ENCODE data around the gene RGSL1. TPM values are rescaled to one million over a fixed set of nuclear protein-coding genes. Genes with fewer than 3 reads are reported as not detected.

The RGSL1 gene
- total RNA-seq, 2 donors from 2014 or later: not detected

- Mint-ChIP-seq H3K27me3 (no peaks in the 10 kb centered on the region), H3K4me3 (no peak overlapping the region), H3K27ac (no peak overlapping the region), H3K36me3 (ENCODE audit: low read depth) (no peaks in the 10 kb centered on the region), H3K4me1 (no peaks in the 10 kb centered on the region), H3K9me3 (no peaks in the 10 kb centered on the region)
- ATAC-seq (replicated peaks): no peak
Observed at GRCh38 chr1:182600036-182600713, 150.2 kb downstream of the RGSL1 start.

GRCh38 chr1:182600745-182601415 is 150.9 kb downstream of the RGSL1 start:
- Mint-ChIP-seq H3K9me3 (no peaks in the 10 kb centered on the region), H3K27ac (no peak overlapping the region), H3K4me1 (no peaks in the 10 kb centered on the region), H3K27me3 (no peaks in the 10 kb centered on the region), H3K4me3 (no peak overlapping the region), H3K36me3 (ENCODE audit: low read depth) (no peaks in the 10 kb centered on the region)
- no peak for ATAC-seq (replicated peaks)

- Mint-ChIP-seq H3K27me3 (no peaks in the 10 kb centered on the region), H3K4me1 (no peaks in the 10 kb centered on the region), H3K4me3 (no peak overlapping the region), H3K27ac (no peak overlapping the region), H3K36me3 (ENCODE audit: low read depth) (no peaks in the 10 kb centered on the region), H3K9me3 (no peaks in the 10 kb centered on the region)
- peak; percentile 11 for ATAC-seq (replicated peaks)
Observed at GRCh38 chr1:182601416-182601786, 151.5 kb downstream of the RGSL1 start.

GRCh38 chr1:182601913-182602312 is 152.0 kb downstream of the RGSL1 start:
- Mint-ChIP-seq H3K27ac (no peak overlapping the region), H3K4me3 (no peak overlapping the region), H3K27me3 (peaks cover under 1% of the 10 kb centered on the region), H3K36me3 (ENCODE audit: low read depth) (no peaks in the 10 kb centered on the region), H3K9me3 (no peaks in the 10 kb centered on the region), H3K4me1 (peaks cover under 1% of the 10 kb centered on the region)
- no peak for ATAC-seq (replicated peaks)

- Mint-ChIP-seq H3K27ac (no peak overlapping the region), H3K4me1 (peaks cover 6% of the 10 kb centered on the region), H3K36me3 (ENCODE audit: low read depth) (no peaks in the 10 kb centered on the region), H3K9me3 (no peaks in the 10 kb centered on the region), H3K27me3 (peaks cover 5% of the 10 kb centered on the region), H3K4me3 (no peak overlapping the region)
- ATAC-seq (replicated peaks): peak; percentile 70
Observed at GRCh38 chr1:182602935-182603645, 153.1 kb downstream of the RGSL1 start.

DNA sequence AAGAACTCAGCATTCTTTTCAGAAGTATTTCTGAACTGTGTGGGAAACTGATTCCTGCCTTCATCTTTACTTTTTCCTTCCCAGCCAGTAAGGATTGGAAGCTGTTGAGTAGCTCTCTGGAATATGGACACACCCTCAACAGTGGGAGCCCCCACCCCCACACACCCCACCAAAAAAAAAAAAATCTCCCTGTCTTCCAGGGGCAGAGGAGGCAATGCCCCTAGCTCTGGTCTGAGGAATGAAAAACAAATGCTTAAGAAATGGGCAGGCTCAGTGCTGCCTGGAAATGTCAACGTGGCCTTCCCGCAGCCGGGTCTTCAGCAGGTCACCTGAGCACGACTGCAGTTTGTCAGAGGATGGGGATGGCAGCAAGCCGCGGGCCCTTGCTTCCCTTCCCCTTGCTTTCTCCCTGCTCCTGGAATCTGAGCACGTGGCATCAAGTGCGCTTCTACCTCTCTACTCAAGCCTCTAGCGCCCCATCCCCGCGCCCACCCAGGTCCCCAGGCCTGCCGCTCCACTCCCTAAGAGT is 153.8 kb downstream of the RGSL1 start:
- no peak overlapping the region for H3K4me3 Mint-ChIP-seq
- peaks cover 7% of the 10 kb centered on the region for H3K4me1 Mint-ChIP-seq

DNA sequence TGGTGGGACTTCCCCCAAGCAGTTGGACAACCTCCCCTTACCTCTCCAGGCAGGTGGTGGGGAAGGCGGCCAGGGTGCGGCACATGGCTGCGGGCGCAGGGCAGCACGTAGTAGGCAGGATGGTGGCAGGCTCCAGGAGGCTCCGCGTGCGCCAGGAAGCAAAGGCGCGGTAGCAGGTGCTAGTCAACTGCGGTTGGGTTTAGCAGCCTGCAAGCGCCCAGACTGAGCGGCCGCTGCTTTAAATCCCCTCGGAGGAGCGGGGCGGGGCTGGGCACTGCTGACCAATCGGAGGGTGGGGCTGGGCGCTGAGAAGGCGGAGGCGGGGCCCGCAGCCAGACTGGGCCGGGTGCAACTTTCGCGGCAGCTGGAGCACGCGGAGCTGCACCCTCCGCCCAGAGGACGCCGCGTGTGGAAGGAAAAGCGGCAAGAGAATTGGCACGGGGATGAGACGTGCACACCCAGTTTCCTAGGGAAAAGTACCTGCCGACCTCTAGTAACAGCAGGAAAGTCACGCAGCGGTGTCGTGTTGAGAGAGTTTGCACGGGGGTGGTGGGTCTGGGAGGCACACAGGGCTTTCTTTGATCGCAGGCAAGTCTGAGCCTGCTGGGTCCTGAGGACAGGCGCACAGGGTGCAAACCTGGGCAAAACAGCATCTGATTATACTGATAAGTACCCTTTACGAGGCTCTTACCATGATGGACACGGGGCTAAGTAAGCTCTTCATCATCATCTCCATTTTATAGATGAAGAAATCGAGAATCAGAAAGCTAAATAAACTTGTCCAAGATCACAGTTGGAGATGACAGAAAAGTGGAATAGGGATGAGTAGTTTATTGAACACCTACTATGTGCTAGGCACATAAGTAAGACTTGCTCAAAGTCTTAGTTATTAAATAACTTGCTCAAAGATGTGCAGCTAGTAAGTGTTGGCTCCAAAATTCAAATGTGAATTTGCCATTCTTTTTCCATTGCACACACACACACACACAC is 154.5 kb downstream of the RGSL1 start, which contains the start of gene RGS16:
Gene RGS16 (minus strand): TSS at position 215 of the 990 bp plus-strand sequence. CDS start 130 bp downstream, at position 85.
- no peaks in the 10 kb centered on the region for H3K36me3 Mint-ChIP-seq (ENCODE audit: low read depth)
- no peak within 1 kb of the TSS for H3K4me3 Mint-ChIP-seq
- H3K4me1 Mint-ChIP-seq: peaks cover 11% of the 10 kb centered on the region
- no peaks in the 10 kb centered on the region for H3K9me3 Mint-ChIP-seq
- ATAC-seq (replicated peaks): peak; percentile 88
- peaks cover 10% of the 10 kb centered on the region for H3K27me3 Mint-ChIP-seq
- no peak within 1 kb of the TSS for H3K27ac Mint-ChIP-seq

More for the DNA sequence above, 153.8 kb downstream of the RGSL1 start:
- Mint-ChIP-seq H3K27ac (no peak overlapping the region), H3K27me3 (peaks cover 9% of the 10 kb centered on the region), H3K36me3 (ENCODE audit: low read depth) (no peaks in the 10 kb centered on the region), H3K9me3 (no peaks in the 10 kb centered on the region)
- peak; percentile 23 for ATAC-seq (replicated peaks)

- no peak overlapping the region for H3K4me3 Mint-ChIP-seq
- ATAC-seq (replicated peaks): no peak
- peaks cover 15% of the 10 kb centered on the region for H3K4me1 Mint-ChIP-seq
- no peaks in the 10 kb centered on the region for H3K9me3 Mint-ChIP-seq
- no peak overlapping the region for H3K27ac Mint-ChIP-seq
- H3K36me3 Mint-ChIP-seq (ENCODE audit: low read depth): no peaks in the 10 kb centered on the region
- H3K27me3 Mint-ChIP-seq: peaks cover 18% of the 10 kb centered on the region
Observed at GRCh38 chr1:182607566-182607965, 157.6 kb downstream of the RGSL1 start.

- no peak for ATAC-seq (replicated peaks)
- H3K27me3 Mint-ChIP-seq: peaks cover 18% of the 10 kb centered on the region
- H3K36me3 Mint-ChIP-seq (ENCODE audit: low read depth): no peaks in the 10 kb centered on the region
- H3K27ac Mint-ChIP-seq: no peak overlapping the region
- no peak overlapping the region for H3K4me3 Mint-ChIP-seq
- H3K4me1 Mint-ChIP-seq: peaks cover 15% of the 10 kb centered on the region
- no peaks in the 10 kb centered on the region for H3K9me3 Mint-ChIP-seq
Observed at GRCh38 chr1:182608236-182608635, 158.3 kb downstream of the RGSL1 start.

- H3K27me3 Mint-ChIP-seq: peaks cover 25% of the 10 kb centered on the region
- no peaks in the 10 kb centered on the region for H3K9me3 Mint-ChIP-seq
- no peak overlapping the region for H3K27ac Mint-ChIP-seq
- peaks cover 19% of the 10 kb centered on the region for H3K4me1 Mint-ChIP-seq
- no peak overlapping the region for H3K4me3 Mint-ChIP-seq
- ATAC-seq (replicated peaks): no peak
- H3K36me3 Mint-ChIP-seq (ENCODE audit: low read depth): no peaks in the 10 kb centered on the region
Observed at GRCh38 chr1:182608845-182609610, 159.1 kb downstream of the RGSL1 start.

Data from activated T-helper 17 cell treated with anti-CD3 and anti-CD28 coated beads, Interleukin-2, amount 50 U/mL, for 72 hours (primary cell).